Urinary bladder (tissue), 4 donors: Measurements from ENCODE around the gene ICAM2. TPM values are rescaled to one million over a fixed set of nuclear protein-coding genes. Genes with fewer than 3 reads are reported as not detected.

Experiments
- DNase-seq: peaks from one replicate; pipeline ENCODE4 v3.0.0-alpha.2; 2015; ENCODE audit errors: extremely low spot score
- H3K27ac ChIP-seq: one replicate; pipeline ENCODE4 v1.5.1; 2013; ENCODE audit warnings: low read depth, mild to moderate bottlenecking, moderate library complexity
- H3K36me3 ChIP-seq: one replicate; pipeline ENCODE4 v1.6.1; 2013; ENCODE audit warnings: mild to moderate bottlenecking, moderate library complexity; ENCODE audit not compliant: insufficient read depth
- H3K4me1 ChIP-seq: one replicate; pipeline ENCODE4 v1.6.1; 2013; ENCODE audit warnings: mild to moderate bottlenecking, moderate library complexity; ENCODE audit not compliant: insufficient read depth
- H3K4me3 ChIP-seq: one replicate; pipeline ENCODE4 v1.5.1; 2013; ENCODE audit warnings: low read depth, low read length
- WGBS: extraction: QIAGEN DNeasy Blood & Tissue Kit; methylation state at CpG from one replicate; pipeline ENCODE4 v1.1.7; 2013; 5-methylcytosine and 5-hydroxymethylcytosine counted together
- polyA plus RNA-seq: library from polyadenylated mRNA; stranded (reverse); fragments of 200-250 nt; gene quantifications from one replicate; pipeline ENCODE4 v1.2.3, GENCODE V29; 2013
- total RNA-seq: library from RNA; depleted of rRNA; stranded (reverse); fragments of >200 nt; gene quantifications from one replicate; pipeline ENCODE4 v1.2.3, GENCODE V29; 2014
- donor health status: healthy with polysubstance abuse.
- donor health status: healthy.

The ICAM2 gene
- total and polyA plus RNA-seq, 2 donors = 29.0 to 38.3 TPM

DNA sequence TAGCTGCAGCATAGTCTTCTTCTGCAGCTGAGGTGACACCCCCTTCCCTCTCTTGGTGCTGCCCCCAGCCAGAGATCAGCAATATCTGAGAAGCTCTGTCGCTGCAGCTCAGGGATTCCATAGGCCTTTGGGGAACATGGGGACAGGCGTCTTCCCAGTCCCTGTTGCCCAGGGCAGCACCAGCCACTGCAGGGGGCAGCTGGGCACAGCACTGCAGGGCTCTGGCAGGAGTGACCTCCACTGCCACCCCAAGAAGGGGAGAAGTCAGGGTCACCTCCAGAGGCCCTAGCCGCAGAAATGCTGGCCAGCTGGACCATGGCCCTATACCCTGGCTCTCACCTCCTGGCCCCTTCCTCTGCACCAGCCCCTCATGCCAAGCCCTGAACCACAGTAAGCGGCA lies 64.6 kb downstream of the ICAM2 start:
- no peaks in the 10 kb centered on the region for H3K36me3 ChIP-seq

GRCh38 chr17:63955232-63955631 lies 65.2 kb downstream of the ICAM2 start:
- no peaks in the 10 kb centered on the region for H3K36me3 ChIP-seq
- no peak overlapping the region for H3K27ac ChIP-seq
- 81% methylated on average over 11 of the region's 11 CpGs for WGBS
- DNase-seq = no peak
- H3K4me3 ChIP-seq = no peak overlapping the region
- no peaks in the 10 kb centered on the region for H3K4me1 ChIP-seq

More for the DNA sequence above, 64.6 kb downstream of the ICAM2 start:
- Histone ChIP-seq H3K4me1 (no peaks in the 10 kb centered on the region), H3K4me3 (no peak overlapping the region), H3K27ac (no peak overlapping the region)
- no peak for DNase-seq
- 85% methylated on average over 4 of the region's 4 CpGs for WGBS

DNA sequence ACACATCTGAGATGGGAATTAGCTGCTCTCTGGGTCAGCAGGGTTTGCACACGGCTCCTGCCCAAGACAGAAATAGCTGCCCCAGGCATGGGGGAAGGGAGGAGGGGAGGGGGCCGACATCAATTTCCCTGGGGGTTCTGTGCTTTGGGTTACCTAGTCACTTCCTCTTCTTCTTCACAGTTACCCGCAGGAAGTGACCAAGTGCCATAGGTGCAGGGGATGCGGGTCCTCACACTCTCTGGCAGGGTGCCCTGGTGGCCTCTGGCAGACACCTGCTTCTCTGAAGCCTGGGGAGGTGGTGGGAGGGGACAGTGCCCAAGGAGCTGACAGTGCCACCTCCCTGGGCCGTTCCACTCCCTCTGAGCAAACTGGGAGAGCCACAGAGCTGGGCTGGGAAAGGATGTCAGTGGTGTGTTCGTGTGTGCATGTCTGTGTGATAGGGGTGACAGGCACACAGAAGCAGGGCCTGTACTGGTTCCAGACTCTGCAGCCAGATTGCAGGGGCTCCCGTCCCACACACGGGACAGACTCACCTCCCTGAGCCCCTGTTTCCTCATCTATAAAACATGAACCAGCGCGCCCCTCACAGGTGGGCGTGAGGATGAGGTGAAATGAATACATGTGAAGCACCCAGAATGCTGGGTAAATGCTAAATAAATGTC lies 65.9 kb downstream of the ICAM2 start:
- Histone ChIP-seq H3K27ac (no peak overlapping the region), H3K4me1 (no peaks in the 10 kb centered on the region), H3K36me3 (no peaks in the 10 kb centered on the region), H3K4me3 (no peak overlapping the region)
- no peak for DNase-seq
- WGBS = 57% methylated on average over 11 of the region's 11 CpGs

Other genes starting within 250 kb of the ICAM2 start
- 63.6 TPM for gene CCDC47, start 247.0 kb downstream of the ICAM2 start, total RNA-seq
- 53.8 TPM for gene CCDC47, start 247.0 kb downstream of the ICAM2 start, polyA plus RNA-seq
- 138 TPM for gene DDX42, start 246.5 kb downstream of the ICAM2 start, total RNA-seq
- 67.3 TPM for gene DDX42, start 246.5 kb downstream of the ICAM2 start, polyA plus RNA-seq
- gene PSMC5, start 193.2 kb downstream of the ICAM2 start, total RNA-seq = 25.2 TPM
- 183 TPM for gene PSMC5, start 193.2 kb downstream of the ICAM2 start, polyA plus RNA-seq
- gene FTSJ3, start 193.0 kb downstream of the ICAM2 start, total RNA-seq = 27.1 TPM
- gene FTSJ3, start 193.0 kb downstream of the ICAM2 start, polyA plus RNA-seq = 38.0 TPM
- 58.1 TPM for gene SMARCD2, start 177.9 kb downstream of the ICAM2 start, total RNA-seq
- 95.0 TPM for gene SMARCD2, start 177.9 kb downstream of the ICAM2 start, polyA plus RNA-seq
- gene CSH2, start 147.0 kb downstream of the ICAM2 start, total RNA-seq = not detected
- not detected for gene CSH2, start 147.0 kb downstream of the ICAM2 start, polyA plus RNA-seq
- not detected for gene GH2, start 138.7 kb downstream of the ICAM2 start, total RNA-seq
- not detected for gene GH2, start 138.7 kb downstream of the ICAM2 start, polyA plus RNA-seq
- 0.42 TPM for gene CSH1, start 124.1 kb downstream of the ICAM2 start, total RNA-seq
- gene CSH1, start 124.1 kb downstream of the ICAM2 start, polyA plus RNA-seq = not detected
- not detected for gene CSHL1, start 109.4 kb downstream of the ICAM2 start, total RNA-seq
- not detected for gene CSHL1, start 109.4 kb downstream of the ICAM2 start, polyA plus RNA-seq
- not detected for gene GH1, start 101.8 kb downstream of the ICAM2 start, total RNA-seq
- gene GH1, start 101.8 kb downstream of the ICAM2 start, polyA plus RNA-seq = 0.11 TPM
- 1.3 TPM for gene CD79B, start 88.3 kb downstream of the ICAM2 start, total RNA-seq
- gene CD79B, start 88.3 kb downstream of the ICAM2 start, polyA plus RNA-seq = 7.2 TPM
- gene SCN4A, start 47.7 kb downstream of the ICAM2 start, total RNA-seq = 1.6 TPM
- 0.65 TPM for gene SCN4A, start 47.7 kb downstream of the ICAM2 start, polyA plus RNA-seq
- gene PRR29, start 22.3 kb downstream of the ICAM2 start, total RNA-seq = 0.42 TPM
- 0.34 TPM for gene PRR29, start 22.3 kb downstream of the ICAM2 start, polyA plus RNA-seq
- 10.0 TPM for gene ERN1, start 109.5 kb upstream of the ICAM2 start, total RNA-seq
- 9.1 TPM for gene ERN1, start 109.5 kb upstream of the ICAM2 start, polyA plus RNA-seq
- gene TEX2, start 242.6 kb upstream of the ICAM2 start, total RNA-seq = 18.6 TPM
- 20.3 TPM for gene TEX2, start 242.6 kb upstream of the ICAM2 start, polyA plus RNA-seq